ENCODE data around the gene TMC1.

DNA sequence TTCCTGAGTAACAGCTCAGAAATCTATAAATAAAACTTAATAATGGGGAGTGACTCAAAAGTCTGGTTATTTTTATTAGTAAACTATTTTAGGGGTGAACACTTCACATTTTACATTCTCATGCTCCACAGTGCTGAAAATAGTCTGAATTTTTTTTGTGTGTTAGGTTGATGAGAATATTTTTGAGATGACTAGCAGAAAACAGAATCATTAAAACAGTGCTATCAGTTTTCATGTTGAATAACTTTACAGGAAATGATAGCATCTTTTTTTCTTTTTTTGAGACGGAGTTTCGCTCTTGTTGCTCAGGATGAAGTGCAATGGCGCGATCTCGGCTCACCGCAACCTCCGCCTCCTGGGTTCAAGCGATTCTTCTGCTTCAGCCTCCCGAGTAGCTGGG, 60.3 kb downstream of the TMC1 start:
- TF ChIP-seq EP300 (IDR thresholded peaks at IDR 0.05; ENCODE audit: borderline replicate concordance in 1 of 2, low read depth in 2 of 2, low read length in 2 of 2) (no peak), SIN3A (conservative IDR thresholded peaks at IDR 0.05 in 1 of 2, IDR thresholded peaks at IDR 0.05 in 1 of 2; ENCODE audit: low read depth in 1 of 2, low read length in 2 of 2) (no peak), CTCF (IDR thresholded peaks at IDR 0.05; ENCODE audit: control extremely low read depth in 1 of 3, insufficient read depth in 1 of 3, low read depth in 1 of 3, low read length in 3 of 3) (no peak), CHD2 (IDR thresholded peaks at IDR 0.05; ENCODE audit: low read length) (no peak), POLR2A (IDR thresholded peaks at IDR 0.05; ENCODE audit: control extremely low read depth in 1 of 2, low read depth in 2 of 2, low read length in 2 of 2) (no peak), ATF3 (IDR thresholded peaks at IDR 0.05; ENCODE audit: insufficient read depth, low read depth, low read length) (no peak)

Measured in H1 (cell line).